Subcutaneous abdominal adipose tissue (tissue), 5 donors: ENCODE measurements around the gene CLPX.

ENCODE experiments used
- H3K27ac ChIP-seq: one replicate; pipeline ENCODE4 v1.7.0; 2013; ENCODE audit warnings: low read depth, mild to moderate bottlenecking, inconsistent platforms, low read length, moderate library complexity
- H3K27me3 ChIP-seq, 5 donors: one replicate each; pipeline ENCODE4 v1.7.0; 2013; ENCODE audit warnings: low read length in 5 of 5, inconsistent platforms in 1 of 5; ENCODE audit not compliant: control insufficient read depth in 5 of 5, insufficient read depth in 4 of 5
- H3K36me3 ChIP-seq, 5 donors: one replicate each; pipeline ENCODE4 v1.7.0; 2013; ENCODE audit warnings: low read length in 5 of 5; ENCODE audit not compliant: control insufficient read depth in 5 of 5, insufficient read depth in 5 of 5
- H3K4me1 ChIP-seq, 5 donors: one replicate each; pipeline ENCODE4 v1.7.0; 2013; ENCODE audit warnings: low read length in 5 of 5, mild to moderate bottlenecking in 3 of 5, moderate library complexity in 1 of 5; ENCODE audit not compliant: control insufficient read depth in 5 of 5, insufficient read depth in 5 of 5
- H3K4me3 ChIP-seq, 5 donors: one replicate each; pipeline ENCODE4 v1.7.0; 2013; ENCODE audit warnings: low read length in 5 of 5, low read depth in 1 of 5
- H3K9ac ChIP-seq, 5 donors: one replicate each; pipeline ENCODE4 v1.7.0; 2013; ENCODE audit warnings: low read length in 5 of 5, mild to moderate bottlenecking in 4 of 5, moderate library complexity in 3 of 5
- H3K9me3 ChIP-seq, 5 donors: one replicate each; pipeline ENCODE4 v1.7.0; 2013; ENCODE audit warnings: low read length in 5 of 5; ENCODE audit not compliant: control insufficient read depth in 5 of 5
- donor health status: healthy.
- donor health status: healthy.
- donor health status: healthy.
- donor health status: healthy.
- donor health status: healthy.

The CLPX gene

DNA sequence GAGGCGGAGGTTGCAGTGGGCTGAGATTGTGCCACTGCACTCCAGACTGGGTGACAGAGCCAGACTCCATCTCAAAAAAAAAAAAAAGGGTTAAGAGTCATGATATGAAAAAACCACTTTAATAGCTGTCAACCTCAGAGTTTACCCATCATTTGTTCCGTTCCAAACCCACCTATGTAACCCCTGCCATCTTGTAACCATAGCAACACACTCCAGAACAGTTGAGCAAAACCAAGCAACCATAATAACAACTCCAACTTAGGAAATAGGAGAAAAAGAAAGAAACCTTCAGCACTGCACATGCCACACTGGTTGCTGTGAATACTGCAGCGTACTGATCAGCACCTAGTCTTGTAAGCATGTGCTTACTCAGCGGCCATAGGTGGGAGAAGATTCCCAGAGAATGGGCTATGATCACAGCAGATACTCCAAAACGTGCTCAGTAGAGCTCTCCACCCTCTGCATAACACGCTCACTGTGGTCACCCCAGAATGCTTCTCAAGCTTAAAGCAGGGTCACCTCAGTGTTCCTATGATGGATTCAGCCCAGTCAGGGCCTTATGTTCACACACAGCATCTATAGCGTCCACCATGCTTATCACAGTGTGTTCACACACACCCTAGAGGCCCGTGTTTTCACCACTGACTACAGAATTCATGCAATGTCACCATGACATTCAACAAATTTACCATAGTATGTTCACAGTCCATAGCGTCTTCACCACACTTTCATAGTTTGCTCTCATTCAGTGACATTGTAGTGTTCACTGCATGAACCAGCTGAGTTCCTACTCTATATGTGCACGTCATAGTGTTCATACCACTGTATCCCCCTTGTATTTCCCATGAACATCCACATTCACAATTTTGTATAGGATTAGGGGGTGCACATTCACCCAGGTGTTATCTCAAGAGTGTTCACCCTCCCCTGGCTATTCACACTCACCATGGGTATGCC lies 32.7 kb upstream of the CLPX start:
- Histone ChIP-seq H3K9ac (no peak overlapping the region), H3K9me3 (no peaks in the 10 kb centered on the region), H3K27ac (no peak overlapping the region), H3K36me3 (no peaks in the 10 kb centered on the region), H3K27me3 (no peaks in the 10 kb centered on the region), H3K4me3 (no peak overlapping the region), H3K4me1 (peaks cover 0 to 10% (median 4%) of the 10 kb centered on the region in 5 donors)

DNA sequence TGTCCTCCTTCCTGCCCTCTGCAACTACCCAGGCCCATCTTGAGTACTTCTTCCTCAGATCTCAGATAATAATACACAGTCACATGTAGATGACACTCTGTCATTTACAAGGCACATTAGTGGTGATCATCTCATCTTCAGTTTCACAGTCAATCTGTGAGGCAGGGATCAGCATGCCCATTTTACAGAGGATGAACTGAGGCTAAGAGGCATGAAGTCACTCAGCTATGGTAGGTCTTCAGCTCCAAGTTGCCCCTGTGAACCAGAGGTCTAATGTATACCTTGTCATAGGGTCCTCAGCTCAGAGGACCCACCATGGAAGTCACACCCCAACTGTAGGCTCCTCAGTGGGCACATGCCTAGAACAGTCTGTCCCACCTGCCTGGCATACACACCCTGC lies 30.4 kb upstream of the CLPX start:
- Histone ChIP-seq H3K27me3 (no peaks in the 10 kb centered on the region), H3K27ac (no peak overlapping the region), H3K9me3 (no peaks in the 10 kb centered on the region), H3K4me1 (peaks cover 6 to 33% (median 21%) of the 10 kb centered on the region in 5 donors), H3K36me3 (no peaks in the 10 kb centered on the region), H3K9ac (no peak overlapping the region), H3K4me3 (no peak overlapping the region)

DNA sequence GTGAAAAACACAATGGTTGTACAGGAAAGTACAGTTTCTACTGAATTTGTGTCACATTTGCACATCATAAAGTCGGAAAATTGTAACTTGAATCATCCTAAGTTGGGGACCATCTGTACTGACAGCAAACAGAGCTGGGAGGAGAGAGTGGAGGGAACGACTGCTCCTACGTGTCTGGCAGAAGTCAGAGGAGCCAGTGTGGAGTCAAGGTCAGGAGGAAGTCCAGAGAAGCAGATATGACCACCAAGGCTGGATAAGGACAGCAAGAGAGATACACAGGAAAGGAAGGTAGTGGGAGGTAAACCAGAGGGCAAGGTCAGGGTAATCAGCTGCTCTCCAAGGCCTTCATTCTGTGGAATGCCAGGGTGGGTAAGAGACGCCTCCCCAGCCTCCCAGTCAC lies 28.9 kb upstream of the CLPX start:
- Histone ChIP-seq H3K36me3 (no peaks in the 10 kb centered on the region), H3K27me3 (no peaks in the 10 kb centered on the region)

DNA sequence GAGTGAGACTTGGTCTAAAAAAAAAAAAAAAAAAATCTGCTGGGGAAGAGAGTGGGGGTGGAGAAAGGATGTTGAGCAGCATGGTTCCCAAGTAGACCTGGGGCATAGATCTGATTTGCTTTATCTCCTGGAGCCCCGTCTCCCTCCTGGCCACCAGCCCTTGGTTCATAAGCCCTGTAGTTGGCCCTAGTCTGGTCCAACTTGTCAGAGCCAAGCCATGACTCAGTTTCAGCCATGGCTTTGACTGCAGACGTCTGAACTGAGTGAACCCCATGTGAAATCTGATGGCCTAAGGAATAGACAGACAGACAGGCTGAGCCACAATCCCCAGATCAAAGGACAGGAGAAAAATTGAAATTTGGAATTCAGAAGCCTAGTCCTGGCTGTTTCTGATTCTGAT lies 28.1 kb upstream of the CLPX start:
- Histone ChIP-seq H3K9me3 (no peaks in the 10 kb centered on the region), H3K27ac (no peak overlapping the region), H3K4me3 (no peak overlapping the region), H3K27me3 (no peaks in the 10 kb centered on the region), H3K36me3 (no peaks in the 10 kb centered on the region), H3K4me1 (peaks cover 6 to 33% (median 21%) of the 10 kb centered on the region in 5 donors), H3K9ac (no peak overlapping the region)

More for the DNA sequence above, 28.9 kb upstream of the CLPX start:
- Histone ChIP-seq H3K27ac (no peak overlapping the region), H3K9me3 (no peaks in the 10 kb centered on the region), H3K4me3 (no peak overlapping the region), H3K9ac (no peak overlapping the region), H3K4me1 (peaks cover 6 to 33% (median 21%) of the 10 kb centered on the region in 5 donors)

DNA sequence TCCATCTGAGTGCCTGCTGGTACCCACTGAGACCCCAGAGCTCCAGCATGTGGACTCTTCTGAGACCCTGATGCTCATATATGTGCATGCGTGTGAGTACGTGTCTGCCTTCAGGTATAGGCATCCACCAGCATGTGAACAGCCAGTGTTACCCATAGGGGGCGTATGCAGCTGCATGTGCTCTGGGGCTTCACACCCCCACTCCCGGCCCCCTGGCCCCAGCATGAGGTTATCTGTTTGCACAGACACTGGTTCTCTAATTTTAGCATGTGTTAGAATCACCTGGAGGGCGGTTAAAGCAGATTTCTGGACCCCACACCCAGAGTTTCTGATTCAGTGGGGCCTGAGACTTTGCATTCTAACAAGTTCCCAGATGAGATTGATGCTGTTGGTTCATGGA lies 27.0 kb upstream of the CLPX start:
- peak overlapping the region in 1 of 5 donors; percentile 47 for H3K4me3 ChIP-seq
- H3K4me1 ChIP-seq: peaks cover 6 to 33% (median 21%) of the 10 kb centered on the region in 5 donors
- H3K36me3 ChIP-seq: no peaks in the 10 kb centered on the region
- no peaks in the 10 kb centered on the region for H3K9me3 ChIP-seq
- peak overlapping the region; percentile 30 for H3K27ac ChIP-seq
- no peaks in the 10 kb centered on the region for H3K27me3 ChIP-seq
- no peak overlapping the region for H3K9ac ChIP-seq

DNA sequence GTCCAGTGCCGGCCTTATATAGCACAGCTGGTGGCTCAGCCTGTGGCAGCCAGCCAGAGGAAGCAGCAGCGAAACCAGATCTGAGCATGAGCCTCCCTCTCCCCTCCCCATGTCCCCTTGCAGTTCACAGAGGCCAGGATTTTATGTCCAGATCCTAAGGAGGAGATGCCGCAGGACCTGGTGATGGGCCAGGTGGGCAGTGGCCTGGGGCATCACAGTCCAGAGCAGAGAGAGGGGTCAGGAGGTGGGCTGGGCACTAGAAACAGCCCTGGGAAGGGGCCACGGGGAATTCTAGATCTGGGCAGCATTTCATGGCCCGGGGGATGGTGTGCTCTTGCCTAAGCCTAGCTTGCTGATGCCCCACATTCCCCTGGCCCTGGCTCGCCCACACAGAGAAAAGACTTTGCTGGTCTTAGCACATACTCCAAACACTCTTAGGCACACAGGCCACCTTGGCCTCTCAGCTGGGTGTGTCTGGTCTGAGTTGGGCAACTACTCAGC lies 26.4 kb upstream of the CLPX start:
- Histone ChIP-seq H3K4me3 (peak overlapping the region; percentile 3 to 47 (median 42)), H3K9ac (peak overlapping the region in 2 of 5 donors; percentile 18 to 25), H3K27ac (peak overlapping the region; percentile 30)

DNA sequence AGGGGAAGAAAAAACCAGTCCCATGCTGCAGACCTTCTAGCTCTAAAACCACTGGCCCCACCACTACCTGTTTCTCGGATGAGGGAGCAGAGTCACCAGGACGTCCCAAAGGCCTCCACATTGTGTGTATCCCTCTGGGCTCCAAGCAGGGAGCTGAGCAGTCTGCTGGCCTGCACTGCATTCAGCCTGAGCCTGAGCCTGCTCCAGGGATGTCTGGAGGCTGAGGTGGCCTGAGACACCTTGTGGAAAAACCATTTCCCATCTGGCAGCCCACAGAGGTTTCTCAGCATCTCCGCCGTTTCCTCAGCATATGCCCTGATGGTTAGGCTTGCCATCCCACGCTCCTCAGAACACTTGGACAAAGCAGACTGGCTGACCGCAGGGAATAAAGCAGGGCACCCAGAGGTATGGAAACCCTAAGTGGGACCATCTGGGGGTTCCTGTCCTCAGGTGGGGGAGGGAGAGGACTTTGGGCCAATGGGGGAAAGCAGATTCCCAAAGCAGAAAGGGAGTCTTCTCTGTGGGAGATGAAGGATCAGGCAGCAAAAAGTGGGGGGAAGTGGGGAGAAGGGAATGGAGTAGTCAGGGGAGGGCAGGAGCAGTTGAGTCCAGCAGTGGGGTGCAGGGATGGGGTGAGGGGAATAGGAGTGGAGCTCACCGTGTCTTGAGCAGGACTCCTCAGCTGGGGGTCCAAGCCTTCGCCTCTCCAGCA lies 25.8 kb upstream of the CLPX start, which contains the start of gene CILP:
Gene CILP, minus strand, starts transcription at position 704 of the 712 bp plus-strand sequence. CDS start 1,718 bp downstream, outside the sequence.
- Histone ChIP-seq H3K4me3 (peak within 1 kb of the TSS; percentile 3 to 47 (median 42)), H3K4me1 (peaks cover 6 to 33% (median 21%) of the 10 kb centered on the region in 5 donors), H3K36me3 (no peaks in the 10 kb centered on the region), H3K9ac (peak within 1 kb of the TSS in 2 of 5 donors; percentile 25 to 37), H3K27ac (peak within 1 kb of the TSS; percentile 30), H3K9me3 (no peaks in the 10 kb centered on the region), H3K27me3 (no peaks in the 10 kb centered on the region)

More for the DNA sequence above, 26.4 kb upstream of the CLPX start:
- peaks cover 6 to 33% (median 21%) of the 10 kb centered on the region in 5 donors for H3K4me1 ChIP-seq
- no peaks in the 10 kb centered on the region for H3K27me3 ChIP-seq
- H3K9me3 ChIP-seq: no peaks in the 10 kb centered on the region
- H3K36me3 ChIP-seq: no peaks in the 10 kb centered on the region

DNA sequence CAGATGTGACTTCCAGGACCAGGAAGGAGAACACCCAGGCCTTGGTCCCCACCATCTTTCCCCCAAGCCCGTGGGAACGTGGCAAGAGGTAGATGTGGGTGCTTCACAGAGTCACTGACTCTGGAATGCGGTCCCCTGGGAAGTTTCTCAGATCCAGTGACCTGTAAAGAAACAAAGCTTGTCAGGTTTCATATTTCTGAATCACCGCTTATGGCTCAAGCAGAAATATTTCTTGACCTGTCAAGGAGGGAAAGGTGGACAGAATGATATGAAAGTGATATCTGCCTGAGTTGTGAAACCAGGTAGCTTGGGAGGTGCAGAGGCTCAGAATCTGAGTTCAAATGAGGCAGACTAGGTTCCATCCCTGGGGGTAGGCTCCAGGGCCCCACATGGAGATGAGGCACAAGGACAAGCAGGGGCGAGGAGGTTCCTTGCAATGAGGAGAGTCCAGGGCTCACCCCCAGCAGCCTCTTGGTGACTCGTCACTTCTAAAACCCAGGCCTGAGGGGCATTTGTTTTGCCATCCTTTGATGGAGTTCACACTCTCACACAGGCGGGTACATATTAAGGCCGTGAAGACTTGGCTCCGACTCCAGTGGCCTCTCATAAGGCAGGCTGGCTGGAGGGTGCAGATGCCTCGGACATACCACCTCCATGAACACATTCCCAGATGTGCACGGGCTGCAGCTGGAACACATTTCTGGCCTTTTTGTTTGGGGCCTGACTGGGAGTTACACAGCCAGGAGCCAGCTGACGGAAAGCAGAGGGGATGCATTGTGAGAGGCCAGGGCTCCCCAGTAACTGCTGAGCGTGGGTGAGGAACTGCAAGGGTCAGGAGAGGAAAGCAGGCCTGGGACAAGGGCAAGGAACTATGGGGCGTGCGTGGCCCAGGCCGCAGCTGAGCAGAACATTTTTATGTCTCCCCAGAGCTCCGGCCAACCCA lies 24.8 kb upstream of the CLPX start:
- H3K9me3 ChIP-seq: no peaks in the 10 kb centered on the region
- H3K4me3 ChIP-seq: peak overlapping the region in 2 of 5 donors; percentile 45 to 47
- peaks cover 6 to 33% (median 21%) of the 10 kb centered on the region in 5 donors for H3K4me1 ChIP-seq
- H3K36me3 ChIP-seq: no peaks in the 10 kb centered on the region
- no peak overlapping the region for H3K9ac ChIP-seq
- H3K27ac ChIP-seq: peak overlapping the region; percentile 30
- no peaks in the 10 kb centered on the region for H3K27me3 ChIP-seq

DNA sequence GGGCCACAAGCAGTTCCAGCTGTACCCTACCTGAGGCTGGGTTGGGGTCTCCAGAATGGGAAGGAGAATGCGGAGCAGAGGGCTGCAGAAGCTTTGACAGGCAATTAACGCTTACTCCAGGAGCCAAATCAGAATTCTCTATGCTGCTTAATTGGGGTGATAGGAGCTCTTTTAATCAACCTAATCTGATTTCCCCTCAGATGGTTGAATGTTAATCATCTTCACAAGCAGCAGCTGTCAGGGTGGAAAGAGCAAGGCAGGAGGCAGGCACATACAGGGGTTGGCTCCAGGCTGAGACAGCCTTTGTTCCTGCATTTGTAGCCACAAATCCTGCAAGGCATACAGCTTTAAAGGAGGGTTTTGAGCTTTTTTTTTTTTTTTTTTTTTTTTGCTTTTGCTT lies 23.5 kb upstream of the CLPX start:
- H3K36me3 ChIP-seq: no peaks in the 10 kb centered on the region

More for the DNA sequence above, 23.5 kb upstream of the CLPX start:
- H3K27me3 ChIP-seq: no peaks in the 10 kb centered on the region
- H3K4me3 ChIP-seq: no peak overlapping the region
- no peaks in the 10 kb centered on the region for H3K9me3 ChIP-seq
- peaks cover 6 to 29% (median 20%) of the 10 kb centered on the region in 5 donors for H3K4me1 ChIP-seq
- H3K9ac ChIP-seq: no peak overlapping the region
- H3K27ac ChIP-seq: no peak overlapping the region
